GM21529 (cell line): ENCODE data around the gene CRIP2.

ENCODE experiments used
- ATAC-seq: cut with Tn5 transposase; IDR thresholded peaks from one replicate; pipeline ENCODE4 v1.9.1; 2021; ENCODE audit not compliant: unreplicated experiment

CRIP2 gene

GRCh38 chr14:105460616-105461015 is 14.0 kb upstream of the CRIP2 start:
- no peak for ATAC-seq

DNA sequence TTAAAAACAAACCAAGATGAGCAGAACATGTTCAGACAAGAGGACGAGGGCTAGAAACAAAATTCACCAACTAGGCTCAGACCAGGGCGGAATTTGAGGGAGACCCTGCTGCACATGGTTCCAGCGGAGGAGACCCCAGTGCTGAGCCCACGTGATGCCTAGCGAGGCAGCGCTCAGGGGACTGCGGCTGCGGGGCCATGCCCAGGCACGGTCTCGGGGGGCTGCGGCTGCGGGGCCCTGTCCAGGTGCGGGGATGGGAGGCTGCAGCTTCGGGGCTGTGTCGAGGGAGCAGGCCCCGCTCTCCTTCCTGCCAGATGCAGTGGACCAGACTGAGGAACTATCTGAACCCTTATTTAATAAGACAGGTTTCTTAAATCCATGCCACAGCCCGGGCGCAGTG is 12.7 kb upstream of the CRIP2 start:
- no peak for ATAC-seq

GRCh38 chr14:105464501-105464900 is 10.1 kb upstream of the CRIP2 start:
- ATAC-seq: no peak

- ATAC-seq: no peak
These were observed 9.2 kb upstream of the CRIP2 start for GRCh38 chr14:105465209-105466031.

- no peak for ATAC-seq
These were observed 7.9 kb upstream of the CRIP2 start for GRCh38 chr14:105466531-105467248.

- ATAC-seq: no peak
These were observed 7.2 kb upstream of the CRIP2 start for GRCh38 chr14:105467249-105467941.

DNA sequence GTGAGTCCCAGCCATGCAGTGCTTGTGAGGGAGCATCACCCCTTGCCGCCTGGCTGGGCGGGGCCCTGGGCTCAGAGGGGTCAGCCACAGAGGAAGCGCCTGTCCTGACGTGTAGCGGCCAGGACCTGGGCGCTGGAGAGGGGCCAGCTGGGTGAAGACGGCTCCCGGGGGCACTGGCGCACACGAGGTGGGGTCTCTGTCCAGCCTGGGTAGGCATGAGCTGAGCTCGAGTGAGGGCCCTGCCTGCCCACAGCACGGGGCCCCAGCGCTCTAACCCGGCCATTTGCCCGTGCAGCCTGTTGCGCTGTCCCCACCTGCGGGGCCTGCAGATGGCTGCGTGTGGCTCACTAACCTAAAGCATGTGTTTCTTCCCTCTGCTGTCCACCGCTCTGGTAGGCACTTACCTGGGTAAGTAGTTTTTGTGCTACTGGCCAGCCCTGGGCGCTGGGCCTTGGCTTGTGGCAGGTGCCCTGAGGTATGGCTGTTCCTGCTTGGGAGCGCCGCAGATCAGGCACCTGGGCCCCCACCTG is 6.6 kb upstream of the CRIP2 start:
- ATAC-seq: no peak

GRCh38 chr14:105468621-105469241 is 5.9 kb upstream of the CRIP2 start:
- ATAC-seq: no peak

DNA sequence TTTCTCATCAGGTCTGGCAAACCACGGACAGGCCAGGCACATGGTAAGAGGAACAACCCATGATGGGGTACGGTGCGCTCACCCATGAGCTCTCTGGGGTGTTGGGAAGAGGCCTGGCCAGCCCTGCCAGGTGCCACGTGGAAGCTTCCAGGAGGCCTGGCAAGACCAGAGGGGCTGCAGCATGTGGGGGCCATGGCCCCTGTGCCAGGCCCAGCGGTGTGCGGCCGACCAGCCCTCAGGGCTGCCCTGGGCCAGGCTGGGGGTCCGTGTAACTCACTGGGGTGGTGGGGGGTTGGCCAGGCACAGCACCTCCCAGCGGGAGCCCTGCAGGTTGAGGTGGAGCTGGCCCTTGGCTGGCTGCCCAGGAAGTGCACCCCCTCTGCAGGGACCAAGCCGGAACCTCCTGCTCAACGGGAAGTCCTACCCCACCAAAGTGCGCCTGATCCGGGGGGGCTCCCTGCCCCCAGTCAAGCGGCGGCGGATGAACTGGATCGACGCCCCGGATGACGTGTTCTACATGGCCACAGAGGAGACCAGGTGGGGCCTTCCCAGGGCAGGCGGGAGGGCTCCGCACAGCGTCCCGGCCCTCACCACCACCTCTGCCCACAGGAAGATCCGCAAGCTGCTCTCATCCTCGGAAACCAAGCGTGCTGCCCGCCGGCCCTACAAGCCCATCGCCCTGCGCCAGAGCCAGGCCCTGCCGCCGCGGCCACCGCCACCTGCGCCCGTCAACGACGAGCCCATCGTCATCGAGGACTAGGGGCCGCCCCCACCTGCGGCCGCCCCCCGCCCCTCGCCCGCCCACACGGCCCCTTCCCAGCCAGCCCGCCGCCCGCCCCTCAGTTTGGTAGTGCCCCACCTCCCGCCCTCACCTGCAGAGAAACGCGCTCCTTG is 4.9 kb upstream of the CRIP2 start:
- ATAC-seq: no peak

GRCh38 chr14:105470350-105471296 is 4.0 kb upstream of the CRIP2 start:
- ATAC-seq: no peak

DNA sequence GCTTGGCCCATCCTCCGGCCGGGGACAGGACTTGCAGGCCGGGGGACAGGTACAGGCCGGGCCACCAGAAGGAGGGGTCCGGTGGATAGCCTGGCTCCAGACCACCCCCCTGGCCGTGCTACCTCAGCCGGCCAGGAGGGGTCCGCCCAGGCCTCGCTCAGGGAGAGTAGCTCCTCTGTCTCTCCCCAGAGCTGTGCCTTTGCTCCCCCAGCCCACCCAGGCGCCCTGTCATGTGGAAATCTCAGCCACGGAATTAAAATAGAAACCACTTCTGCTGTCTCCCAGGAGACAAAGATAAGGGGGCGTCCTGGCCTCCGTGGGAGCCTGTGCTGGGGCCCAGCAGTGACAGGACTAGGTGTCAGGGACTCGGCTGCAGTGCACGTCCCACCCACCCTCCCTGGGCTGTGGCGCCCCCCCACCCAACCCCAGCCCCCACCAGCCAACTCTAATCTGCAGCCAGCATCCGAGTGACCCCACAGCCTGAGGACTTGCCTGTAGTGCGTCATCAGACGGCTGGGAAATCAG is 3.3 kb upstream of the CRIP2 start:
- no peak for ATAC-seq

- no peak for ATAC-seq
These were observed 2.7 kb upstream of the CRIP2 start for GRCh38 chr14:105471823-105472485.

- no peak for ATAC-seq
These were observed 2.1 kb upstream of the CRIP2 start for GRCh38 chr14:105472486-105472991.

GRCh38 chr14:105473033-105473676 is 1.5 kb upstream of the CRIP2 start:
- ATAC-seq: no peak

DNA sequence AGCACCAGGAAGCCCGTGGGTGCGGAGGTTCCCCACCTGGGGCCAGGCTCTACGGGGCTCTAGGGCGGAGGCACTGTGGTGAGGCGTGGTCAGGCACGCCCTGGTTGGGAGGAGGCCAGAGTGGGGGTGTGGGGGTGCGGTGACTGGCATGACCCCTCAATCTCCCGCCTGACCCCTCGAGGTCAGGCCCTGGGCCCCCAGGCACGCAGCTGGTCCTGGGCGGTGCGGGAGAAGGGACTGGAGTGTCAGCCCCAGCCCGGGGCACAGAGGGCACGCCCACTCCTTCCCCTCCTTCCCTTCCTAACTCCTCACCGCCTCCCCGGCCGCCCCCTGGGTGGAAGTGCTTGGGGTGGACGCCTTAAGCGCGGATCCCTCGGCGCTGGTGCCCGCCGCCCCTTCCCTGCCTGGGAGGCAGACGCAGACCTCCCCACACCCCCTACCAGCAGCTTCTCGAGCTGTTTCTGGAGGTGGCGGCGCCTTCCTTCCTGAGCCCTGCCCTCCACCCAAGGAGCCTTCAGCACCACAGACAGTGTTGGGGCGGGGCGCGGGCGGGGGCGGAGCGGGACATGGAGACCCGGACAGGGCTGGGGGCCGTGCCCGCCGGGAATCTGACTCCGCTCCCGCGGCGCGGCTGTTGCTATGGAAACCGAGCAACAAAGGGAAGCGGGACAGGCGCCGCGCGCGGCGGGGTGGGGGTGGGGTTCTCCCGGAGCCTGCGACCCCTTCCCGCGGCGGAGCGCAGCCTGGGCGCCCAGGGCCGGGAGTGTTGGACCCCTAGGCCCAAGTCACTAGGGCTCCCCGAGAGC is 741 bp upstream of the CRIP2 start:
- no peak for ATAC-seq

- no peak for ATAC-seq
These were observed 862 bp downstream of the CRIP2 start for GRCh38 chr14:105475269-105476096.
